GM21526 (cell line): ENCODE measurements around the gene OR2L13.
"Not testable (repeated sequence)": the region's sequence is repeated elsewhere in the genome, so short reads cannot be mapped to it uniquely, and the experiment has no call there.

Experiments used
- ATAC-seq: cut with Tn5 transposase; IDR thresholded peaks from one replicate; pipeline ENCODE4 v1.9.1; 2021; ENCODE audit warnings: moderate library complexity; ENCODE audit not compliant: unreplicated experiment, low FRiP score

The OR2L13 gene, protein sequence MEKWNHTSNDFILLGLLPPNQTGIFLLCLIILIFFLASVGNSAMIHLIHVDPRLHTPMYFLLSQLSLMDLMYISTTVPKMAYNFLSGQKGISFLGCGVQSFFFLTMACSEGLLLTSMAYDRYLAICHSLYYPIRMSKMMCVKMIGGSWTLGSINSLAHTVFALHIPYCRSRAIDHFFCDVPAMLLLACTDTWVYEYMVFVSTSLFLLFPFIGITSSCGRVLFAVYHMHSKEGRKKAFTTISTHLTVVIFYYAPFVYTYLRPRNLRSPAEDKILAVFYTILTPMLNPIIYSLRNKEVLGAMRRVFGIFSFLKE

DNA sequence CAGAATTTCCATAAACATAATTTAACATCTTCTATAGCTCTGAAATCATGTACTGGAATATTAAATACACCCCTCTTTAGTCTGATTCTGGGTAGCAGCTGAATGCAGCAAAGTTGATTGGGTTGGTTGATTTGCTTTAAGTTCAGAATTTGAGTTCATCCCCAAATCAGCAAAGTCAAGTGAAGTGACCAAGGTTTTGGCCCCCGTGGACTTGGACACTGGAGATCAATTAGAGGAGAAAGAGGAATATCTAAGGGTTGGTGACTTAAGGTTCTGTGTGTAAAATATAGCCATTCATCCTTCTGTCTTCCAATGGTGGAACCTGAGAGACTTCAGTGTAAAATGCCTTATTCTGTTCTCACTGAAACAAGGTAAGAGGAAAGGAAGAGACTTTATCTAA is at the start of gene OR2L13:
OR2L13 (plus strand) TSS at position 301 of the 400 bp plus-strand sequence. CDS start 4,192 bp downstream, outside the sequence.
- ATAC-seq, result no peak

DNA sequence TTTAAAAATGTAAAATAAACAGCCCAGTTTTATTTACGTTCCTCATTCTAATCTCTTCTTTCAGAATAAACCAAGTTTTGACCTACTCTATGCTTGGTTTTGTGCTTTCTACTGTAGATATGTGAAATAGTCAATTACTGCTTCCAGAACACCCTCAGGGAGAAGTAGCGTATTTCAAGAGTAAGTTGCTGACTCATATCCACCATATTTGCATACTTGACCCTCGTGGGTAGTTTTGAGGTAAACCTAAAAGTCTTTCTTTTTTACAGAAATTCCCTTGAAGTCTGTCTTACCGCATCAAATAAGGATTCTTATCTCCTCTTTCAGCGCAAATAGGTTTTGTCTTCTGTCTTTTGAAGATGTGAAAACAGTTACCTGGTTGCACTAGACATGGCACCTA is 49.8 kb upstream of the OR2L13 start:
- no peak for ATAC-seq

DNA sequence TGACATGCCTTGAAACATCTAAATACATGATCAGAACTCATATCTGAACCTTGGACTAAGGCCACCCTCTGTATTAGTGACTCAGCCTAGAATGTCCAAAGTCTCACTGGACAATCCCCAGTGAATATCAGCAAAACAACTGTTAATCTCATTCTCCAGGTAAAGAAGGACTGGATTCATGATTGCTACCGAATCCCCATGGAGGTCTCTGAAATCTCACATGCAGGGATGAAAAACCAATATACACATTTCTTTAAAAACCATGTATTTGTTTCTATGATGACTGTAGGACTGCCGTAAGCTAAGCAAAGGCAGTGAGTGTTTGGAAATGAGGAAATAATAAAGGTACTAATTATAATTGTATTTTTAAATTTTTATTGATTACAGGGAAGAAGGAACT is 48.4 kb upstream of the OR2L13 start, which contains the start of gene OR2L3:
OR2L3 (plus strand) TSS at position 301 of the 400 bp plus-strand sequence. CDS start 13,846 bp downstream, outside the sequence.
- no peak for ATAC-seq

DNA sequence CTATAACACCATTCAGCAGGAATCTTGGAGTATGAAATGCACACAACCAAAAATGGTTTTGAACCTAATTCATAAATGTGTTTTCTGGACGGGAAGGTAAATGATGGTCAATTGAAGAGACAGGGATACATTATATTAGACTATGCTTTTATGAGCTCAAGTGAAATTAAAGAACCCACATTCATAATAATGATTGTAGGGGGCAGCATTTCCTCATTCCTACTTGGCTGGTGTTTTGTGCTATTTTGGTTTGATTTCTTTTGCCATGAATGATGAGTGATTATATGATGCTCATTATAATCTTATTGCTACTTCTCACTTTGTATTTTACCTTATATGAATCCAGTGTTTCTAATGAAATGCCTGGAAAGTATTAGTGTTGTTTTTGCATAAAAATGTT is 48.0 kb upstream of the OR2L13 start:
- no peak for ATAC-seq

DNA sequence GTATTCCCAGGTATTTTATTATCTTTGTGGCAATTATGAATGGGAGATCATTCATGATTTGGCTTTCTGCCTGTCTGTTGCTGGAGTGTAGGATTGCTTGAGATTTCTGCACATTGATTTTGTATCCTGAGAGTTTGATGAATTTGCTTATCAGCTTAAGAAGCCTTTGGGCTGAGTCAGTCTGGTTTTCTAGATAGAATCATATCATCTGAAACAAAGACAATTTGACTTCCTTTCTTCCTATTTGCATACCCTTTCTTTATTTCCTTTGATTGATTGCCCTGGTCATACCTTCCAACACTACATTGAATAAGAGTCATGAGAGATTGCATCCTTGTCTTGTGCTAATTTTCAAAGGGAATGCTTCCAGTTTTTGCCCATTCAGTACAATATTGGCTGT is 40.3 kb upstream of the OR2L13 start:
- no peak for ATAC-seq

DNA sequence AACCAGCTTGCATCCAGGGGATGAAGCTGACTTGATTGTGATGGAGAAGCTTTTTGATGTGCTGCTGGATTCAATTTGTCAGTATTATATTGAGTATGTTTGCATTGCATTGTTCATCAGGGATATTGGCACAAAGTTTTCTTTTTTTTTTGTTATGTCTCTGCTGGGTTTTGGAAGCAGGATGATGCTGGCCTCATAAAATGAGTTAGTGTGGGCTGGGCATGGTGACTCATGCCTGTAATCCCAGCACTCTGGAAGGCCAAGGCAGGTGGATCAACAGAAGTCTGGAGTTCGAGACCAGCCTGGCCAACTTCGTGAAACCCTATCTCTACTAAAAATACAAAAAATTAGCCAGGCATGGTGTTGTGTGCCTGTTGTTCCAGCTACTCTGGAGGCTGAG is 39.7 kb upstream of the OR2L13 start:
- ATAC-seq, result no peak

DNA sequence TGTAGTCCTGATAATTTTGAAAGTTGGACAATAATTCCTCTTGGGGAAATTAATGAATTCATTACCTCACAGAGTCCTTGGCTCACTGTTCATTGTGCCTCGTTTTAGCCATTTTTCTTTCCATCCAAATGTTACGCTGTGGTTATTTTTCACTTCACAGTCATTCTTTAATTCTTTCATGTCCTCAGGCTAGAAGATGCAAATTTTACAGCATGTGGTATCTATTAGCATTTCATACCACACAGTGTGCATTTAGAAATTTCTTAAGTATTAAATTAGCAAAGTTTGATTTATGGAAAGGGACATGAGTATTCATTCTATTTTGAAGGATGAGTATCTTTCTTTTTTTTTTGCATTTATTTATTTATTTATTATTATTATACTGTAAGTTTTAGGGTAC is 29.9 kb upstream of the OR2L13 start:
- no peak for ATAC-seq

DNA sequence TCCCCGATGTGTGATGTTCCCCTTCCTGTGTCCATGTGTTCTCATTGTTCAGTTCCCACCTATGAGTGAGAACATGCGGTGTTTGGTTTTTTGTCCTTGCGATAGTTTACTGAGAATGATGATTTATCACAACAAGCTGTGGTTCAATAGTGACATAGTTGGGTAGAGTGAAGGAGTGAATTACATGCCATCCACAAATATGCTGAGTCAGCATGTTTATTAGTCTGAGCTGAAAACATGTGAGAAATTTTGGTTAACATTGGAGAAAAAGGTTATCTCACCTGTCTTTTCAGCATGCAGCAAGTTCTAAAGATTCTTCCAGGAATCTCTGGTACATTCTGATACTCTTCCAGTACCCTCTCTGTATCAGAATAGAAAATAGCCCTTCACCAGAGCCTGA is 29.4 kb upstream of the OR2L13 start:
- ATAC-seq, result no peak

DNA sequence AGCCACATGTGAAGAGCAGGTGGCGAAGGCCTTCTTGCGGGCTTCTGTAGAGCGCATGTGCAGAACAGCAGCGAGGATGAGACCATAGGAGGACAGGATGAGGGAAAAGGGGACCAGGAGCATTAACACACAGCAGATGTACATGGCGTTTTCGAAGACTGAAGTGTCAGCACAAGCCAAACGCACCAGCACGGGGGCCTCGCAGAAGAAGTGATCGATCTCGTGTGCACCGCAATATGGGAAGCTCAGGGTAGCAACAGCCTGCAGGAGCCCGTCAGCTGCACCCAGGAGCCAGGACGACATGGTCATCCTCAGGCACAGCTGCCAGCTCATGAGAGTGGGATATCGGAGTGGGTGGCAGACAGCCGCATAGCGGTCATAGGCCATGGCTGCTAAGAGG is 11.1 kb upstream of the OR2L13 start:
- not testable (repeated sequence) for ATAC-seq

DNA sequence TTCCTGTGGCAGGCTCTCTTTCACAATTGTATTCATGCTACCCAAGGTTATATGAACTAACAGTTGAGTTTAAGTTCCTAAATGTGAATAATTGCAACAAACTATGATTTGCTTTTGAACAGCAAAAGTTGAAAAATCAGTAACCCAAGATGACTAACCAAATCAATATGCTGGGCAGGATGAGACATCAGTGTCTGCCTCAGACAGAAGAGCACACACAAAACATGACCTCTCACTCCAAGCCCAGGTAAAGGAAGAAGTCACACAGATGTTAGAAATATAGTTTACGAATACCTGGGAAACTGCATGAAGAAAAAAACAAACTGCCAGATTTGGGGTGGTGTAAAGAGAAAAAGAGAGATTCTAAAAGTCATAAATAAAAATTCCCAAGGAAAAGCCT is 3.5 kb downstream of the OR2L13 start:
- no peak for ATAC-seq

DNA sequence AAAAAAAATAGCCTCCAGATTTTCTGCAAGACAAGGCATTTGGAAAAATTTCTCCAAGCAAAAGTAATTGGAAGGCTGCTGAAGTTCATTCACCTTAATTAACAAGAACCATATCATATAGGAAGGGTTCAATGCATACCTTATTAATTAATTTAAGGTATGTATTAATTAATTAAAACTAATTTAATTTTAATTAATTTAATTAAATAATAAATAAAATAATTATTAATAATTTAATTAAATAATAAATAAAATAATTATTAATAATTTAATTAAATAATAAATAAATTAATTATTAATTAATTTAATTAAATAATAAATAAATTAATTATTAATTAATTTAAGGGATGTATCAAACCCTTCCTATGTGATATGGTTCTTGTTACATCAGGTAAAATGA is 7.9 kb downstream of the OR2L13 start:
- no peak for ATAC-seq

DNA sequence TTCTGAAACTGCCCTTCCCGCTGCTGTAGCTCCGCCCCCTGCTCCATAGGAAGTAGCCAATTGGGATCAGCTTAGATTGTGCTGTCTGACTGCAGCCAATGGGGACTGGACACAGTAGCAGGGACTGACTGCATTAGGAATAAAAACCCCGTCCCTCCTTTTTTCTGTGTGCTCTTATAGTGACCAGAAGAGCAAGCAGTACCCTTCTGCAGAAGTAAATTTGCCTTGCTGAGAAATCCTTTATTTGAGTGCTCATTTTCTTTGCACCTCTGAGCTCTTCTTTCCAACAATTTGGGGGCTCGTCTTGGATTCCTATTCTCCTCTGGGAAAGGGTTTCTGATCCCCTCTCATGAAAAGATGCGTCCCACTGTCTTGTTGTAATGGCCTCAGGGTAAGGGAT is 16.2 kb downstream of the OR2L13 start:
- ATAC-seq, result no peak

DNA sequence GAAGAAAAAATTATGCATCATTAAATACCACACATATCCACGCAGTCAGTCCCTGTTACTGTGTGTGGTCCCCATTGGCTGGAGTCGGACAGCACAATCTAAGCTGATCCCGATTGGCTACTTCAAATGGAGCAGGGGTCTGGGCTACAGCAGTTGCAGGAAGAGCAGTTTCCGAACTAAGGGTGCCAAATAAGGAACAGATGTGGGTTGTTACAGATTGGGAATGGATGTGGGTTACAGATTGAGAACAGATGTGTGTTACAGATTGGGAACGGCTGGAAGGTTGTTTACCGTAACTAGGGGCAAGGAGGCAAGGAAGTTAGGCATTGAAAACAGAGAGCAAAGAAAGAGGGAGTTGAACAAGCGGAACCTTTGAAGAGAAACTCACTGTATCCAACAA is 19.9 kb downstream of the OR2L13 start:
- ATAC-seq, result no peak

DNA sequence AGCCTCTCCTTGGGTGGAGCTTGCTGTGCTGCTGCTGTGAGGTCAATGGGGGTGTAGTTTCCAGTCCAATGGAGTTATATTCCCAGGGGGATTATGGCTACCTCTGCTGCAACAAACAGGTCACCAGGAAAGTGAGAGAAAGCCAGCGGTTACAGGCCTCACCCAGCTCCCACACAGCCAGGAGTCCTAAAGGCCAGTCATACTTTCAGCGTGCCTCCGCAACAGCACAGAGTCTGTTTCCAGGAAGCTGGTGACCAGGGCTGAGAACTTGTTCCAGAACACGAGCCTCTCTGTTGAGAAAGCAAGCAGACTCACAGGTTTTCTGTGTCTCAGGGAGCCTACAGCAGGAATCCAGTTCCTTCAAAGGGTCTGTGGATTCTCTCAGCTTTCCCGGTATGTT is 32.7 kb downstream of the OR2L13 start:
- no peak for ATAC-seq

DNA sequence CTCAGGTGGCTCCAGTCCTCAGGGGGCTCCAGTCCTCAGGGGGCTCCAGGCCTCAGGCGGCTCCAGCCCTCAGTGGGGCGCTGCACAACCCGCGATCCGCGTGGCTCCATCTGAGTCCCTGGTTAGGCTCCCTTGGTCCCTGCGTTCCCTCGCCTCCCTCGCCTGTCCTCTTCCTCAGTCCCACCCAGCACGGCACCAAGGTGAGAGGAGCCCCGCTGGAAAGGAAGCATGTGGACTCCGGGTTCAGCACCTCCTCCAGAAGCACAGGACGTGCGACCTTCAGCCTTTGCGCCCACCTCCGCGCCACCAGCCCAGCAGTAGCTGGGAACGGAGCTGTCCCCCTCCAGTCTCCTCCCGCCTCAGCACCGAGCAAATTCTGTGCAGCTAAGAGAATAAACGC is 41.8 kb downstream of the OR2L13 start:
- no peak for ATAC-seq

DNA sequence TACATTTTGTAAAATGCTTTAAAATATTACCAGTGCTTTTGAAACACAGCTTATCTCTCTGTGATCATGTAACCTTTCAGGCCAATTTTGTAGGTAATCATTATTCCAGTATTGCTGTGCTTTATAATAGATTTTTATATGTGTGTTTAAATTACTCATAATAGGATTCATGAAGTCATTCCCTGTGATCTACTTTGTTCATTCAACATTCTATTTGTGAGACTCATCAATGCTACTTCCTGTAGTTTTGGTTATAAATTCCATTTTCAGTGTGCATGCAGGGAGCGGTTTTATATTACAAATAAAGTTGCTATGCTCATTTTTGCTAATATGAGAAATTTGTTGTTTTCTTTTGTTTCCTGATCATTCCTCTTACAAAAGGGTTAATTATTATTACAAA is 45.9 kb downstream of the OR2L13 start:
- no peak for ATAC-seq

DNA sequence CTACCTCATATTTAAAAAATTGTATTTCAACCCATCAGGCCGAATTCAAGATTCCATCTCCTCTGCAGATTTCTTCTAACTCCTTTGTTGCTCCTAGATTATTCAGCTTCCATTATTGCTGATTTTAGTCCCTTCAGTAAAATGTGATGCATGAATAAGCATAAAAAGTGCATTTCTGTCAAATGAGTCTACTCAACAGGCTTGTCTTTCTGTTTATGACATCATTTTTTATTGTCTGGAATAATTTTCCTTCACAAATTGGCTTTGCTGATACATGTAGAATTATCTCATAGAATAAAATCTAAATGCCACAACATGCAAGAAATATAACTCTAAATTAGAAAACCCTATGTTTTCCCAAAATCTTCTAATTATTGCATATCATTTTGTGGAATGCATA is 48.3 kb downstream of the OR2L13 start:
- ATAC-seq, result no peak

DNA sequence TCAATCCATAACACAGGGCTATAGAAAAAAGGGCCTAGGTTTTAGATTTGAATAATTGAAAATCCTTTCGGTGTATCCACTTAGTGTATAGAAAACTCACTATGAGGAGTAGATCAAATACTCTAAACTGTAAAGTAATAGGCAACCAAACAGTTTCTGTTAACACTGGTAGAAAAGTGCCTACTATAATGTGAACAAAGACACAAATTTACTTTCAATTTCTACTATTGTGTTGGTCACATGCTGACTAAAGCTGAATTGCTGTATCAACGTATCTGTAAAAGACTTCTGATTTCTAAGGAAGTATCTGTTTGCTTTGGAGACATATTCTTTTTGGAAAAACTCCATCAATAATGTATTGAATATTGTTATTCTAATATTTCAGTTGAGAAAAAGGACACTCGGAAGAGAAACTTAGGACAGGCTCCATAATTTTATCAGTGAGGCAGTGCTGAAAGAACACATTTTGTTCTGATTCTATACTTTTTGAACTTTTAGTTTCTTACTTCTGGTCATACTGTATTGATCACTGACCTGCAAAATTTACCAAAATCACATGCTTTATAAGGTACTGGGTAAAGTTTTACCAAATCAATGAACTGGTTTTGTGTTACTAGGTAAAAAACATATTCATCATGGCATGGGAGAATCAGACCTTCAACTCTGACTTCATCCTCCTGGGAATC is 49.7 kb downstream of the OR2L13 start, which contains the start of gene OR2M5:
OR2M5 (plus strand) TSS at position 636 of the 686 bp plus-strand sequence; CDS start at position 636, 0 bp downstream.
- ATAC-seq, result no peak
